NCI-H524 (cell line): ENCODE measurements around the gene SLC27A1.
"Not testable (repeated sequence)": the region's sequence is repeated elsewhere in the genome, so short reads cannot be mapped to it uniquely, and the experiment has no call there.

Experiments
- DNase-seq, 2 experiments: peaks; one replicate each; lab custom pipeline; 2025; lab: John Stamatoyannopoulos, UW

The SLC27A1 gene

DNA sequence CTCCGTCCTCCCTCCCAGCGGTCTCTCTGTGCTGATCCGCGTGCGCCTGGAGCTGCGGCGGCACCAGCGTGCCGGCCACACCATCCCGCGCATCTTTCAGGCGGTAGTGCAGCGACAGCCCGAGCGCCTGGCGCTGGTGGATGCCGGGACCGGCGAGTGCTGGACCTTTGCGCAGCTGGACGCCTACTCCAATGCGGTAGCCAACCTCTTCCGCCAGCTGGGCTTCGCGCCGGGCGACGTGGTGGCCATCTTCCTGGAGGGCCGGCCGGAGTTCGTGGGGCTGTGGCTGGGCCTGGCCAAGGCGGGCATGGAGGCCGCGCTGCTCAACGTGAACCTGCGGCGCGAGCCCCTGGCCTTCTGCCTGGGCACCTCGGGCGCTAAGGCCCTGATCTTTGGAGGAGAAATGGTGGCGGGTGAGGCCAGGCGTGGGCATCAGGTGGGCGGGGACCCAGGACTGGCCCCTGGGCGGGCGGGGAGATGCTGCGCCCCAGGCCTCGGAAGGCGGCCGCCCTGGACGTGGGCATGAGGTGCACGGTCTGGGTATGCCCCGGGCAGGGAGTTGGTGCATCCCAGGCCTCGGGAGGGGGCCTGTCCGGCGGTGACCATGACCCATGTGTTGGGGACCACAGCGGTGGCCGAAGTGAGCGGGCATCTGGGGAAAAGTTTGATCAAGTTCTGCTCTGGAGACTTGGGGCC is 16.4 kb downstream of the SLC27A1 start:
- DNase-seq: no peak

DNA sequence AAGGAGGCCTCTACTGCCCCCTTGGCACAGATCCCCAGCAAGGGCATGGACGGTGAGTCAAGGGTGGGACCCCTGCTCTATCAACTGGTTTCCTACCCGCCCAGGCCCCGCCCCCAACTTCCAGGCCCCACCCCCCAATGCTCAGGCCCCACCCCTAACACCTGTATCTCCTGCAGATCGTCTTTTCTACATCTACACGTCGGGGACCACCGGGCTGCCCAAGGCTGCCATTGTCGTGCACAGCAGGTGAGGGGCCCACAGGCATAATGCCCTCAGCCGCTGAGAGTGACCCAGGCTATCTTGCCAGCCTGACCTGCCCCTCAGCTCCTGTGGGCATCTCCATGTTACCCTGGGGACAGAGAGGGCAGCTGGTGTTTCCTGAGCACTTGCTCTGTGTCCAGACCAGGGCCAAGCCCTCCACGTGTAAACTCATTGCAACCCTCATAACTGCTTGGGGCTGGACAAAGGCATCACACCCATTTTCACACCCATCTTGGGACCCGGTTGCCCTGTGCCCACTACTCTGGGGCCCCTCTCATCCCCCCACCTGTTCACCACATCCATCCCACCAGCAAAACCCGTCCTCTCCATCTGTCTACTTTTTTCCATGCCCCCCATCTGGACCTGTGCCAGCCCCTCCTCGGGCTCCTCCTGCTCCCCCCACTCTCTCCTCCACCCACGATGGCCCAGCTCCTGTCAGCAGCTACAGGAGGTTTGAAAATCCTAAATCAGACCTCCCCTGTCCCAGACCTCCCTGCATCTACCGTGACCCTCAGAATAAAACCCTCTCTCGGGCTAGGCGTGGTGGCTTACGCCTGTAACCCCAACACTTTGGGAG is 17.2 kb downstream of the SLC27A1 start:
- DNase-seq: peak in 1 of 2 experiments; percentile 41

- DNase-seq: peak in 1 of 2 experiments; percentile 47
Observed at GRCh38 chr19:17488593-17489391, 18.5 kb downstream of the SLC27A1 start.

- DNase-seq: no peak
Observed at GRCh38 chr19:17489392-17490030, 19.2 kb downstream of the SLC27A1 start.

DNA sequence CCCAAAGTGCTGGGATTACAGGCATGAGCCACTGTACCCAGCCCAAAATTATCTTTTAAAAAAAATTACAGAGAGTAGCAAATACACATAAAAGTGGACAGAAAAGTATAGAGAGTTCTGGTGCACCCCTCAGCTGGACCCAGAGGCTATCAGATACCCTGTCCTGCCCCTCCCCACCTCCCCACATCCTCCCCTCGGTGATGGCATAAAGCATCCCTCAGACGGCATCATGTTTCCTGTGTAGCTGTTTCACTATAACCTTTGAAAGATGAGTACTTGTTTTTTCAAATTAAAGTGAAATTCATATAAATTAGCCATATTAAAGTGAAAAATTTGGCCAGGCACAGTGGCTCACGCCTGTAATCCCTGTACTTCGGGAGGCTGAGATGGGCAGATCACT is 20.1 kb downstream of the SLC27A1 start:
- DNase-seq: no peak

DNA sequence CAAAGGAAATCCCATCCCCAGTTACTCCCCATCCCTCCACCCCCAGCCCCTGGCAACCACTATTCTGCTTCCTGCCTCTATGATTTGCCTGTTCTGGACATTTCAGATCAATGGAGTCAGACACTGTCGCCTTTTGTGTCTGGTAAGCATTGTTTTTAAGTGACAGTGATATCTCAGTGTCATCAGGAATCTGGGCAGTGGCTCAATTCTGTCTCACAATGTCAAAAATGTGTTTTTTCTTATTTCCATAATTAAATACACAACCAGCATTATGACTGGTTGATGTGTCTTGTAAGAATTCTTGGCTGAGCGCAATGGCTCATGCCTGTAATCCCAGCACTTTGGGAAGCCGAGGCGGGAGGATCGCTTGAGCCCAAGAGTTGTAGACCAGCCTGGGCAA is 21.0 kb downstream of the SLC27A1 start:
- DNase-seq: no peak

DNA sequence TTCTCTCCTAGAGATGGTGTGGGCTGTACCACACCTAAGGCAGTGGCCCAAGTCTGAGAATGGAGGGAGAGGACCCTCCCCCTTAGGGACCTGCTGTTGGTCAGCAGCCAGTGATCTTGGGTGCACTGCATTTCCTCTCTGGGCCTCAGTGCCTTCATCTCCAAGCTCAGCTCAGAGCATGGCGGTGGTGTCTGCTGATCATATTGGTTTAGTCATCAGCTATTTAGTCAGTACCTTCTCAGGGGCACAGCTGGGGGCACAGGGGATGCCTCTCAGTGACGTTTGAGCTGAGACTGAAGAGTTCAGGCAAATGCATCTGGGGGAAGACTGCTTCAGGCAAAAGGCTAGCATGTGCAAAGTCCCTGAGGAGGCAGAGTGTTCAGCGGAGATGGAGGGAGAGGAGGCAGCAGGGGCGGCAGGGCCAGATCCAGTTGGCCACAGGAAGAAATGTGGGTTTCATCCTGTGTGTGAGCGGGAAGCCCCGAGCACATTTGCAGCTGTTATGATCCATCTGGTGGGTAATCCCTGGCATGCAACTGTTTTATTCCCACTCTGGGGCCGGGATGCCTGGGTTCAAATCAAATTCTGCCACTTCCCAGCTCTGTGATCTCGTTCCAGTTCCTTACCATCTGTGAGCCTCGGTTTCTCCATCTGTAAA is 25.4 kb downstream of the SLC27A1 start:
- peak in 1 of 2 experiments; percentile 78 for DNase-seq

GRCh38 chr19:17496337-17496997 is 26.1 kb downstream of the SLC27A1 start:
- peak; percentile 79 to 80 for DNase-seq

DNA sequence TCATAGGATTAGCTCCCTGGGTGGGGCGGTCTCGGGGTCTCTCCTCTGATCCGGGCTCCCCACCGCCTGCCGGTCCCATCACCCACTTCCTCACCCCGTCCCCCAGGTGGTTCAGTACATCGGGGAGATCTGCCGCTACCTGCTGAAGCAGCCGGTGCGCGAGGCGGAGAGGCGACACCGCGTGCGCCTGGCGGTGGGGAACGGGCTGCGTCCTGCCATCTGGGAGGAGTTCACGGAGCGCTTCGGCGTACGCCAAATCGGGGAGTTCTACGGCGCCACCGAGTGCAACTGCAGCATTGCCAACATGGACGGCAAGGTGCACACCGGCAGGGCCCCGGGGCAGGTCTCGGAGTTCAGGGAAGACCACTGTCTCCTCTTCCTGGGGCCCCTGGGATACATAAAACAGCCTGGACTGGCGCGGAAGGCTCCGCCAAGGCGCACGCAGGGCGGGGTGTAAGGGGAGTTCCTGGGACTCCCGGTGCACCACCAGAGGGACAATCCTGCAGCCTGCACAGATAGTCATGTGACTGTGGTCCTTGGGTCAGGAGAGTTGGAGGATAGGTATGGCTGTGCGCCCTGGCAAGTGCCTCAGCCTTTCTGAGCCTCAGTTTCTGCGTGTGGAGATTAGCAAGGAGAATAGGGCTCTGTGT is 26.9 kb downstream of the SLC27A1 start:
- no peak for DNase-seq

GRCh38 chr19:17499025-17499424 is 28.7 kb downstream of the SLC27A1 start:
- peak in 1 of 2 experiments; percentile 29 for DNase-seq

- no peak for DNase-seq
Observed at GRCh38 chr19:17499648-17500446, 29.5 kb downstream of the SLC27A1 start.

- no peak for DNase-seq
Observed at GRCh38 chr19:17500447-17501198, 30.3 kb downstream of the SLC27A1 start.

DNA sequence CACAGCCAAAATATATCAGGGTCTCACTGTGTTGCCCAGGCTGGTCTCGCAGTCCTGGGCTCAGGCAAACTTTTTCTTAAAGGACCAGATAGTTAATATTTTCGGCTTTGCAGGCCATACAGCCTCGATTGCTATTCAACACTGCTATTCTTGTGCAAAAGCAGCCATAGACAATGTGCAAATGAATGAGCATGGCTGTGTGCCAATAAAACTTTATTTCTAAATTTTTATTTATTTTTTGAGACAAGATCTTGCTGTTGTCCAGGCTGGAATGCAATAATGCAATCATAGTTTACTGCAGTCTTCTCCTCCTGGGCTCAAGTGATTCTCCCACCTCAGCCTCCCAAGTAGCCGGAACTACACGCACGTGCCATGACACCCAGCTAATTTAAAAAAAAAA is 32.9 kb downstream of the SLC27A1 start:
- no peak for DNase-seq

- no peak for DNase-seq
Observed at GRCh38 chr19:17504030-17504429, 33.7 kb downstream of the SLC27A1 start.

- DNase-seq: no peak
Observed at GRCh38 chr19:17504456-17504855, 34.1 kb downstream of the SLC27A1 start.

- no peak for DNase-seq
Observed at GRCh38 chr19:17505223-17505622, 34.9 kb downstream of the SLC27A1 start.

DNA sequence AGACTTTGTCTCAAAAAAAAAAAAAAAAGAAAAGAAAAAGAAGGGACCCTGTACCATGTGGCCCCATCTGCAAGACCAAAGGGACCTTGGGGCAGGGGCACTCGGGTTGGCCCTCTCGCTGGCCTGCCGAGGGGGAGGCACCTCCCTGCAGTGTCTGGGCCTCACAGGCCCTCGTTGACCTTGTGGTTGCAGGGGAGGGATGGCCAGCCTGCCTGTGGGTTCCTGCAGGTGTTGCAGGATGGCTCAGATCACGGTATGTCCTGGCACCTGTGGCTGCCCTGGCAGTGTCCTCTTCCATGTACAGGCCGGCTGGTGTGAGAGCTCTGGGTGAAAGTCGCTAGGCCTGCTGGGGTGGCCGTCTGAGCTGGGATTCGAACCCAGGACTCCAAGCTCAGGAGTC is 36.4 kb downstream of the SLC27A1 start:
- DNase-seq: no peak

GRCh38 chr19:17508558-17508933 is 38.2 kb downstream of the SLC27A1 start:
- not testable (repeated sequence) for DNase-seq
